NCI-H345 treated with DMSO at 0.1 percent for 48 hours (cell line): ENCODE measurements around the gene AMELX.

ENCODE experiments used
- DNase-seq: peaks from one replicate; lab custom pipeline; 2025; ENCODE audit not compliant: unreplicated experiment; lab: John Stamatoyannopoulos, UW

The AMELX gene

GRCh38 chrX:11293113-11293512 is at the start of gene AMELX:
Gene AMELX (plus strand): TSS chrX:11293413. CDS start chrX:11294789, 1,376 bp downstream.
- no peak for DNase-seq

DNA sequence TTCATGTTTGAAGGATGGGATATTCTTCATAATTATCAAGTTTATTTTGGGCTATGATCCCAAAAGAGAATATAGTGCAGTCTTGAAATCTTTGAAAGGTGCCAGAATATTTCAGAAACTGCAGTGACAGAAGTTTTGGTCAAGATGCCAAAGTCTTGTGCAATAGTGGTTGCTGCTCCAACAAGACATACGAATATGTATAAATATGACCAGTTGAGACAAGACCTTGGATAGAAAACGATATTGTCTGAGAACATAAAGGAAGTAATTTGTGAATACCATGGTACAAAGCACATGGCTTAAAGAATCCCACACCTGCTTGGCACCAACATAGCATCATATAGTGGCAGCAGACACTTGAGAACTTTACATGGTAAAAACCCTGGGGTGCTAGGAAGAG is 48.6 kb upstream of the AMELX start:
- no peak for DNase-seq

DNA sequence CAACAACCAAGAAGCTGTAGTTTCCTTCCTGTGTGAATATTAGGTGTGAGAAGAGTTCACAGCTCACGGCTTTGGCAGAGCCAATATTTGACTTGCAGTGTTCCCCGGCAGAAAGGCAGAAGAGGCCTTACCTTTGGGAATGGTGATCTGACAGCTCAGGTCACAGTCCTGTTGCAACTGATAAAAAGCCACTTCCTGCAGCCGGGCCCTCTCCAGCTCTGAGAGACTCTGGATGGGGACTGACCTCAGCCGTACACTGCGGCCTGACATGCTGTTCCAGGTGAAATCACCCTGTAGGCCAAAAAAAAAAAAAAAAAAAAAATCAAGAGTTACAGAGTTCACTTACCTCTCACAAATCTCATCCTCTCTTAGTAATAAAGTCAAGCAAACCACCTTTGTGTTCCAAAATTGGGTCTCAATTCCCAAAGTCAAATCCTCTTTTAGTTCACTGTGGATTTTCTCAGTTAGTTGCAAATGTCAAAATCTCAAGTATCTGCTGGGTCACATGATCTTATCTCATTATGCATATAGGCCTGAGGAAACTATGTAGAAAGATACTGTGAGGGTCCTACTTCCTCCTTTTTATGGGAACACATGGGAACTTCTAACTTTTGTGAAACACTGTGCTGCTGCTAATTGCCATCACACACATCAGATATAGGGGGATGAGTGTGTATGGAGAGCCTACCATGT is 38.6 kb upstream of the AMELX start:
- DNase-seq, result no peak

- DNase-seq, result no peak
These were observed 35.9 kb upstream of the AMELX start for GRCh38 chrX:11257290-11257689.

- DNase-seq, result no peak
These were observed 35.5 kb upstream of the AMELX start for GRCh38 chrX:11257711-11258110.

DNA sequence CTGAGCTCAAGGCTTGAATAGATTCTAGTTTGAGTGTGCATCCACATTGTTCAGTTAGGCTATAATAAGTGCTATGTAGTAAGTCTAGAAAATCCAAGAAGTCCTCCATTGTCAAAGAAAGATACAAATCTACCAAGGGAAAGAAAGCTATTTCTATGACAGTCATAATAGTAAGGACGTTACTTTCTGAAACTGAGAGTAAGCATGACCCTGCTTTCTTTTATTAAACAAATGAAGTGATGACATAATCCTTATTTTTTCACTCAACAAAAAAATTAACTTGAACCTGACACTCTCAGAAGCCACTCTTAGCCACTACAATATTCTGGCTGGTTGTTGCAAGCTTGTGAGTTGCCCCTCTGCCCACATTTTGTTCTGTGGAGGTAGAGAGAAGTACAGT is 33.8 kb upstream of the AMELX start:
- DNase-seq, result no peak

DNA sequence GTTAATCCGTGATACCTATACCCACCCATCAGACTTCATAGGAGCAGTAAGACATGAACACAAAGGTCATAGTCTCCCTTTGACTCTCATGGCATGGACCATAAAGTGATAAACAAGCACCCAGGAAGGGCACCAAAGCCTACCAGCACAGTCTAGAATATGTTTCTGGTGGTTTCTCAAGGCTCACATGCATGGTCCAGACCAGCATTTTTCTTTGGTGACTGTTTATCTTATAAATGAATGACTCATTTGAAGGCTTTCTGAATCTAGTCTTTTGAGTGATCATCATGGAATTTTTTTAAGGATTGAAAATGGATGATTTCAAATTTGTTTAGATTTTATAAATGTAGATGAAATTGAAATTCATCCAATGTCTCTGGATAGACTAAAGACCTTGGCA is 32.0 kb upstream of the AMELX start:
- DNase-seq, result no peak

DNA sequence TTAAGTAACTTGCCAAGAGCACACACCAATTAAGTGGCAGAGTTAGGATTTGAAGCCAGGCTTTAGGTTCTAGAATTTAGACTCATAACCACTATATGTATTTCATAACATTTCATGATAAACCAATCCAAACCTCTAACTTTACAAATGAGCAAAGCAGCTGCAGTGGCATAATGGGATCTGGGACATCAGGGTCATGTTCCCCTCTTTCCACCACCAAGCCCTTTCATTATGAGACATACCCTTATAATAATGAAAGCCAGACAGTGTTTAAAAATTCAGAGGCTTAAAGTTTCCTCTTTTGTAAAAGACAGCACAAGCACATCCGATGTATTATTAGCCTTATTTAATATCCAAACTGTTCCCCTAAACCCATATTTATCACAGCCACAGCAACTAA is 28.3 kb upstream of the AMELX start:
- DNase-seq, result no peak

DNA sequence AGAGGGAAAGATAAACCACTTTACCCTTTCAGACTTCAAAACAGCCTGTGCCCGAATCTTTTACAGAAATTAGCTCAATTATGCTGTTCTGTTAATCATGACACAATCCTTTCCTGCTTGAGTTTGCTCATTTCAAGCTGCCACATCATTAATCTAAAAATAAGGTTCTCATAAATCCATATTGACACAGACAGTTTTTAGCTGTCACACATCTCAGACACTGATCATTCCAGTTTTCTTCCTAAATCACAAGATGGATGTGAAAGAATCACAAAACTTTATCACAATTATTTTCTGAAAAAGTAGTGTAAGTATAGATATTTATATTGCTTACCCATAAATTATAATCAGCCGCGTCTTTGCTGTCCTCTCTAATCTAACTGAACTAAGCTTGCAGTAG is 27.9 kb upstream of the AMELX start:
- no peak for DNase-seq

- no peak for DNase-seq
These were observed 26.6 kb upstream of the AMELX start for GRCh38 chrX:11266573-11267003.

DNA sequence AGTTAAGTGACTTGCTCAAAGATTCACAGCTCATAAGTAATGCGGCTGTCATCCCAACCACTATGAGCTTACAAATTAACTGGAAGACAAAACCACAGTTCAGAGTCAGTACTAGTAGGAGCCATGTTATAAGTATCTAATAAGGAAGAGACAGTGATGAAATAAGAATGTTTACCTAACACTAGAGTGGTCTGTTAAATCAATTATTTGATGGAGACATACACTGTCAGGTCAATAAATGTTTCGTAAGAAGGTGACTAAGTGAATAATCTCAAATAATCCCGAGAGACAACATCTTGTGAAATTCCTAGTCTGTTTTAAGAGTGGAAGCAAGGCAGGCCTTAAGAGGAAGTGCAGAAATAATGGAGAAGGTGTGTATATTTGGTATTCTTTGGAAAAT is 25.8 kb upstream of the AMELX start:
- no peak for DNase-seq

DNA sequence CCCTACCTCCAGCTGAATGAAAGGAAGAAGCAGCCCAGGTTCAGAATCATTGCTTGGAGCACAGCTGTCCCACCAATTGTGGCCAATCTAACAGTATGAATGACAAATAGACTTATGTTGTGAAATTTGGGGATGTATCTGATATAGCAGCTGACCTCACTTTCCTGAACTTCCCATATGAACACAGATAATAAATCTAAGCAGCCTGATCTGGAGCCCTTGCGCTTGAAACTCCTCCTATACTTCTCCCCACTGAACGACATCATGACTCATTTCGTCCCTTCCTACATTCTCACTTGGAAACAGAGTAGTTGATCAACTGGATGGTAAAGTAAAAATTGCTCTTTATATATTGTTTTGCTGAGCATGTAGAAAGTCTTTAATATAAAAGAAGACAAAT is 24.2 kb upstream of the AMELX start:
- no peak for DNase-seq

DNA sequence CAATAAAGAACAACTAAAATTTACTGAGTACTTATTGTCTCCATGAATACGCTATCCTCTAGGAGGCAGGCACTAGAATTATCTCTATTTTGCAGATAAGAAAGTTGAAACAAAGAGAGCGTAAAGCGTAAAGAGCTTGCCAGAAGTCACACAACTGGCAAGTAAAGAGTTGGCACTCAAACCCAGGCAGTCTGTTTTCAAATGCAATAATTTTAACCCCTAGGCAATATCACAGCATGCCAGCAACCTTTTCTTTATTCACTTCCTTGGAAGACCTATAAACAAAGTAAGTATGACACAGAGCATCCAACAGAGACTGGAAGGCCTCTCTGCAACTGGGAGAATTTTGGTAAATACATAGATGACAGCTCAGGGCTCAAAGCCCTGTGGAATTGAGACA is 23.2 kb upstream of the AMELX start:
- no peak for DNase-seq

GRCh38 chrX:11272290-11272689 is 20.9 kb upstream of the AMELX start:
- DNase-seq, result no peak

- no peak for DNase-seq
These were observed 20.4 kb upstream of the AMELX start for GRCh38 chrX:11272863-11273262.

- DNase-seq, result no peak
These were observed 19.7 kb upstream of the AMELX start for GRCh38 chrX:11273544-11273943.

- no peak for DNase-seq
These were observed 11.2 kb upstream of the AMELX start for GRCh38 chrX:11282043-11282442.

DNA sequence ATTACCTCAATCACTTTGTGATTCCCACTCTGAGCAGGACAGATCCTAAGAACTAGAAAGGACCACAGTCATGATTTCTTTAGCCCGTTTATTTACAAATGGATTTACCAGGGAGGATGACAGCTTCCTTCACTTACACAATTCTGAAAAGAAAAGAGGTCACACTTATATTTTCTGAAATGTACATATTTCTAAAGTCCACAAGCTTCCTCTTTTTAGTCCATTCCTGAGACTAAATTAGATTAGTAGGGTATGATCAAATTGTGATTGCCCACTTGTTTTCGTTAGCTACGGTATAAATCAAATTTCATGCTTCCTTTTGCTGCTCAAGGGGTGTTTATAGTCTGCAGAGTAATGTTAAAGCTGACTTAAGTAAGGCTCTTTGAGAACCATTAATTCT is 7.6 kb upstream of the AMELX start:
- no peak for DNase-seq

GRCh38 chrX:11287505-11287904 is 5.7 kb upstream of the AMELX start:
- no peak for DNase-seq

GRCh38 chrX:11290416-11291102 is 2.7 kb upstream of the AMELX start:
- no peak for DNase-seq

DNA sequence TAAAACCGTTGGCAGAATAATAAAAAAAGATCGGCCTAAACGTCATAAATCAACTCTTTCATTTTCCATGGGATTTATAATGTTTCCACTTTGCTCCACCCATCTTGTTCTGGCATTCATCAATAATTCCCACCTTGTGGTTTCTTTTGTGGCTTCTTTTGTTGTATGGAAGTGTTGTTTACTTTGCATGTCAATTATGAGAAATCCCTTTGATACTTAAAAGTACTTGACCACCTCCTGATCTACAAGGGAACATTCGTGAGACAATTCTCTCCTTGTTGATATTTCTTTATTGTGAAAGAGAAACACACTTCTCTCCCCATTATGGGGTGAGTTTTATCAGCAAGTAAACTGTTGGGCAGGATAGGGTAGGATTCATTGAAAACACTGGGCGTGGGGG is 2.8 kb downstream of the AMELX start:
- DNase-seq, result peak; percentile 33

GRCh38 chrX:11298600-11298999 is 5.4 kb downstream of the AMELX start:
- no peak for DNase-seq

GRCh38 chrX:11304829-11305228 is 11.6 kb downstream of the AMELX start:
- DNase-seq, result no peak
